Right cardiac atrium (tissue), 5 donors: ENCODE results near the gene PTPN23. TPM values are rescaled to one million over a fixed set of nuclear protein-coding genes. Genes with fewer than 3 reads are reported as not detected.

ENCODE experiments used
- ATAC-seq, 2 donors: fragments of 200-7000 bp; cut with Tn5 transposase; one replicate each; pipeline versions ENCODE4 v1.8.0 to v1.9.1; 2020; ENCODE audit warnings: moderate library complexity in 2 of 2, mild to moderate bottlenecking in 1 of 2
- DNase-seq, 3 donors: peaks; one replicate each; pipeline ENCODE4 v3.0.0-alpha.2; 2020
- H3K27ac ChIP-seq: one replicate; pipeline ENCODE4 v1.5.1; 2013; ENCODE audit warnings: mild to moderate bottlenecking, low read length, control low read depth, moderate library complexity
- H3K27me3 ChIP-seq: one replicate; pipeline ENCODE4 v1.6.1; 2013; ENCODE audit not compliant: control insufficient read depth, insufficient read depth
- H3K4me1 ChIP-seq: one replicate; pipeline ENCODE4 v1.6.1; 2013; ENCODE audit warnings: low read length; ENCODE audit not compliant: control insufficient read depth, insufficient read depth
- H3K4me3 ChIP-seq: one replicate; pipeline ENCODE4 v1.5.1; 2013; ENCODE audit warnings: low read length, control low read depth
- H3K9me3 ChIP-seq: one replicate; pipeline ENCODE4 v1.6.1; 2013; ENCODE audit warnings: low read length; ENCODE audit not compliant: control insufficient read depth
- WGBS: extraction: QIAGEN DNeasy Blood & Tissue Kit; methylation state at CpG from one replicate; pipeline ENCODE4 v1.1.7; 2013; 5-methylcytosine and 5-hydroxymethylcytosine counted together
- intact Hi-C, 4 donors: fragments of 100-400 bp; cut with DNase I; formaldehyde crosslinking; loops; one replicate each; pipeline versions ENCODE4 v1.11.0 to v1.14.0; 2022 to 2023
- polyA plus RNA-seq: library from polyadenylated mRNA; stranded (reverse); fragments of 200-250 nt; gene quantifications from one replicate; pipeline ENCODE4 v1.2.3, GENCODE V29; 2013
- total RNA-seq, 4 donors: library from RNA; stranded (reverse); fragmentation: NEBNext Ultra II Directional; extraction: Animal tissue kit (Norgen Biotek cat#: 25700); gene quantifications; one replicate each; pipeline ENCODE4 v1.2.1, GENCODE V29; 2021
- donor health status: healthy with polysubstance abuse.
- donor health status: DM: no; HTN: yes; CAD: no.
- donor health status: DM: no; HTN: no; CAD: no.
- donor health status: DM: no; HTN: yes; CAD: no; lungs with severe emphysema.
- donor health status: DM: yes; HTN: yes; CAD: no.

Gene PTPN23
- total and polyA plus RNA-seq, 5 donors, result 14.1 to 23.0 (median 17.9) TPM

DNA sequence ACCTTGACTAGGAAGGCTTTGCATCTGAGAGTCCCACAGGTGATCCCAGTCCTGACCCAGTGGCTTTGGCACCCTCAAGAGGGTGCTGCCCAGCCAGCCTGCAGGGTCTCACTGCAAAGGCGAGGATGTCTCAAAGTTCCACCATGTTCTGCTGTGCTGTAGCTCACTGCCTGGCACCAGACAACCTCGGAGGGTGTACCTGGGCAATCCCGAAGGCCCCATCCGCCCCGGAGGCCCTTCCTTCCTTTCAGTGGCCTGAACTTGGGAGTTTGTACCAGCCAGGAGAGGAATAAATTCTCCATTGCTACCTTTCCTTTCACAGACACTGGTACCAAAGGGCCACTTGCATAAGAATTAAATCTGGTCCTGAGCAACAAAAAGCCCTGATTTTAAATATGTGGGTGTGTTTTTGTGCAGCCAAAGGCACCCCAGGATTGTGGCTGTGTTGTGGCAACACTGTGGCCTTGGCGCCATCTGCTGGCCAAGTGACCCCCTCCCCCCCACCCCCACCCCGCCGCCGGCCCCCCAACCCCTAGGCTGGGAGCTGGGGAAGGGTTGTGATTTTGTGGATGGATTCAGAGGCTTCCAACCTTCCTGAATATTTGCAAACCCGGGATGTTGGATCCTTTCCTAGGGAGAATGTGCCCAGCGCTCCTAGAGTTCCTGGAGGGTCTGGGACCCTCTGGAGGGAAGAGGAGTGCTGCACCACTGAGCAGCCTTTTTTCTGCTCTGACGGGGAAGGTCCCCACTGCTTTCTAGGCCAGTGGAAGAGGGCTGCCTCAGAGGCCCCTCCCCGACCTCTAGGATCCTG, 9.7 kb upstream of the PTPN23 start:
- no peaks in the 10 kb centered on the region for H3K4me1 ChIP-seq
- intact Hi-C loops, result no loop called here
- H3K27me3 ChIP-seq, result no peaks in the 10 kb centered on the region
- H3K9me3 ChIP-seq, result no peaks in the 10 kb centered on the region
- ATAC-seq, result no peak
- no peak for DNase-seq
- no peak overlapping the region for H3K4me3 ChIP-seq
- no peak overlapping the region for H3K27ac ChIP-seq
- 32% methylated on average over 13 of the region's 13 CpGs for WGBS

DNA sequence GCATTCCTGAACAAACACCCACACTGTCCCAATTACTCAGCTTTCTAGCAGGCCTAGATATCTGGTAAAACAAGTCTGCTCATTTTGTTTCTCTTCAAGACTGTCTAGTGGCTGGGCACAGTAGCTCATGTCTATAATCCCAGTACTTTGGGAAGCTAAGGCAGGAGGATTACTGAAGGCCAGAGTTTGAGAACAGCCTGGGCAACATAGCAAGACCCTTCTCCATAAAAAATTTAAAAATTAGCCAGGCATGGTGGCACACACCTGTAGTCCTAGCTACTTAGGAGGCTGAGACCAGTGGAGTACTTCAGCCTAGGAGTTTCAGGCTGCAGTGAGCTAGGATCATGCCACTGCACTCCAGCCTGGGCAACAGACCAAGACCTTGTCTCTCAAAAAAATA, 6.2 kb upstream of the PTPN23 start:
- no peaks in the 10 kb centered on the region for H3K4me1 ChIP-seq
- no peak overlapping the region for H3K27ac ChIP-seq
- intact Hi-C loops, result no loop called here
- ATAC-seq, result no peak
- H3K4me3 ChIP-seq, result no peak overlapping the region
- H3K27me3 ChIP-seq, result no peaks in the 10 kb centered on the region
- no peak for DNase-seq
- H3K9me3 ChIP-seq, result no peaks in the 10 kb centered on the region

DNA sequence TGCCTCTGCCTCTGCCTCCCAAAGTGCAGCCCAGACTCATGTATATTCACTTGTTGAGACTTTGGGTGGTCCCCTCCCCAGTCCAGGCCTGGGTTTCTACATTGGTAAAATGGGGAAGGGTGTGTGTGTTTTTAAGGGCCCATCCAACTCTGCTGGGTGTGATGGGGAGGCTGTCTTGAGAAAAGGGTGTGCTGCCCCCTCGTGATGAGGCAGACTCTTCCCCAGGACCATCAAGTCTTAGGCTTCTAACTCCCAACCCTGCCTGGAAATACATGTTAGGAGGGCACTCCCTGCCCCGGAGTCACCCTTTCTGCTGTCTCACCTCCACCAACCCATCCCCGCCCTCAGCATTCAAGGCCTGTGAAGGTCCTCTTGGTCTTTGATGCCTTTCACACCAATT, 4.4 kb upstream of the PTPN23 start:
- ATAC-seq (no peak), DNase-seq (no peak)
- intact Hi-C loops, result no loop called here
- Histone ChIP-seq H3K27ac (no peak overlapping the region), H3K9me3 (no peaks in the 10 kb centered on the region), H3K27me3 (no peaks in the 10 kb centered on the region), H3K4me1 (no peaks in the 10 kb centered on the region), H3K4me3 (no peak overlapping the region)
- WGBS, result 79% methylated on average over 3 of the region's 3 CpGs

DNA sequence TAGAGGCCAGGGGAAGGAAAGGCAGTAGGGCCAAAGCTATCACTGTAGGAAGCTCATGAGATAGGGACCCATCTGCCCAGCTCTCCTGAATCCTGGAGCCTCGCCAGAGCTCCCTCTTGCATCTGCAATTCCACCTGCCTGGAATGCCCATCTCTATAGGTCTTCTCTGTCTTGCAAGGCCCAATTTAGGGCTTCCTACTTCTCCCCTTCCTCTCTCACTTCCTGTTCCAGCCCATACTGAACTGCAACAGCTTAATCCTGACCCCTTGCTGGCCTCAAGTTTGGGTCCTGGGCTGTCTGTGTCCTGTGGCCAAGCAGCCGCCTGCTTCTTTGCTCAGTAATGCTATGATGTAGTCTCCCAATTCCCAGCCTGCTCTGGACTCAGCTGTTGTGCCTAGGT, 3.6 kb upstream of the PTPN23 start:
- no peak for DNase-seq
- Histone ChIP-seq H3K27me3 (no peaks in the 10 kb centered on the region), H3K4me3 (no peak overlapping the region), H3K9me3 (no peaks in the 10 kb centered on the region), H3K27ac (no peak overlapping the region), H3K4me1 (no peaks in the 10 kb centered on the region)
- intact Hi-C loops, result no loop called here
- no peak for ATAC-seq
- 80% methylated on average over 2 of the region's 2 CpGs for WGBS

DNA sequence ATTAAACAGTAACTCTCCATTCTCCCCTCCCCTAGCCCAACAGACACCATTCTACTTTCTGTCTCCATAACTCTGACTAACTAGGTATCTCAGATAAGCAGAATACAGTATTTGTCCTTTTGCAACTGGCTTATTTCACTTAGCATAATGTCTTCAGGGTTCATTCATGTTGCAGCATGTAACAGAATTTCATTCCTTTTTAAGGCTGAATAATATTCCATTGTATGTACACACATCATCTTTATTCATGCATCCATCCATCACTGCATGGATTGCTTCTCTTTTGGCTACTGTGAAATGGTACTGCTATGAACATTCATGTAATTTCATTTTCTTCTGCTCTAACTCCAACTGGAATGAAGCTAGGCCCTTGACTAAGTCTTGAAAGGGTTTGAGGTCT, 2.0 kb upstream of the PTPN23 start:
- intact Hi-C loops, result no loop called here
- Histone ChIP-seq H3K9me3 (no peaks in the 10 kb centered on the region), H3K27ac (no peak overlapping the region), H3K4me1 (no peaks in the 10 kb centered on the region), H3K27me3 (no peaks in the 10 kb centered on the region), H3K4me3 (no peak overlapping the region)
- ATAC-seq, result no peak
- DNase-seq, result no peak

GRCh38 chr3:47379411-47379899, 1.4 kb upstream of the PTPN23 start:
- 89% methylated on average over 19 of the region's 19 CpGs for WGBS
- no peak for DNase-seq
- Histone ChIP-seq H3K9me3 (no peaks in the 10 kb centered on the region), H3K4me1 (no peaks in the 10 kb centered on the region), H3K27me3 (no peaks in the 10 kb centered on the region), H3K4me3 (peak overlapping the region; percentile 68), H3K27ac (no peak overlapping the region)
- ATAC-seq, result no peak
- intact Hi-C loops, result no loop called here

GRCh38 chr3:47380026-47380600, 708 bp upstream of the PTPN23 start:
- Histone ChIP-seq H3K27ac (peak overlapping the region; percentile 62), H3K9me3 (no peaks in the 10 kb centered on the region), H3K4me1 (no peaks in the 10 kb centered on the region), H3K27me3 (no peaks in the 10 kb centered on the region), H3K4me3 (peak overlapping the region; percentile 68)
- intact Hi-C loops, result no loop called here
- WGBS, result 12% methylated on average over 23 of the region's 23 CpGs
- ATAC-seq (no peak), DNase-seq (no peak)

GRCh38 chr3:47381317-47382157, 716 bp downstream of the PTPN23 start:
- Histone ChIP-seq H3K9me3 (no peaks in the 10 kb centered on the region), H3K4me1 (peaks cover 2% of the 10 kb centered on the region), H3K4me3 (peak overlapping the region; percentile 71), H3K27me3 (no peaks in the 10 kb centered on the region), H3K27ac (peak overlapping the region; percentile 69)
- 6% methylated on average over 44 of the region's 44 CpGs for WGBS
- ATAC-seq, result peak; percentile 89 to 91
- peak; percentile 90 to 94 (median 94) for DNase-seq
- intact Hi-C loops, result no loop called here

- ATAC-seq (no peak), DNase-seq (no peak)
- intact Hi-C loops, result no loop called here
- 86% methylated on average over 4 of the region's 4 CpGs for whole genome bisulfite sequencing
- no peaks in the 10 kb centered on the region for H3K27me3 ChIP-seq
- H3K9me3 ChIP-seq, result no peaks in the 10 kb centered on the region
- H3K27ac ChIP-seq, result no peak overlapping the region
- peaks cover 2% of the 10 kb centered on the region for H3K4me1 ChIP-seq
- no peak overlapping the region for H3K4me3 ChIP-seq
Observed at GRCh38 chr3:47384425-47384824, 3.6 kb downstream of the PTPN23 start.

- ATAC-seq, result no peak
- H3K4me1 ChIP-seq, result peaks cover 2% of the 10 kb centered on the region
- no peaks in the 10 kb centered on the region for H3K27me3 ChIP-seq
- WGBS, result 84% methylated on average over 4 of the region's 4 CpGs
- no peaks in the 10 kb centered on the region for H3K9me3 ChIP-seq
- intact Hi-C loops, result no loop called here
- no peak overlapping the region for H3K4me3 ChIP-seq
- no peak overlapping the region for H3K27ac ChIP-seq
- no peak for DNase-seq
Observed at GRCh38 chr3:47385007-47385406, 4.2 kb downstream of the PTPN23 start.

DNA sequence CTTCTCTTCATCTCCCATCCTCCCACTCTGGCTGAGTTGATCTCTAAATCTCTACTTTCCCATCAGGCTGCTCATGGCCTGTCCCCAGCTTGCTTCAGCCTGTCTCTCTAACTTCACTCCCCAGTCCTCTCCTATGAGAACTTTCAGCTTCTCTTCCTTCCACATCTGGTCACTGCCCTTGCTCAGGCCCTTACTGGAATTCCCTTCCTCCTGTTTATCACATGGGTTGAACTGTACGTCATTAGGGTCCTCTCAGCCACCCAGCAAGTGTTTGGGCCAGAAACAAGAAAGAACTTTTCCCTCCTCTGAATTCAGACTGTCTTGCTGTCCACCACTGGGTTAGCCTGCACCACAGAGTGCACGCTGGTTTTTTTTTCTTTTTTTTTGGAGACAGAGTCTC, 5.0 kb downstream of the PTPN23 start:
- Histone ChIP-seq H3K4me3 (no peak overlapping the region), H3K27ac (no peak overlapping the region), H3K9me3 (no peaks in the 10 kb centered on the region), H3K27me3 (no peaks in the 10 kb centered on the region), H3K4me1 (peaks cover 2% of the 10 kb centered on the region)
- DNase-seq, result no peak
- WGBS, result 78% methylated on average over 2 of the region's 2 CpGs
- no peak for ATAC-seq
- intact Hi-C loops, result no loop called here
